Motor neuron (in vitro differentiated cells): Measurements from ENCODE around the gene CA10. TPM values are rescaled to one million over a fixed set of nuclear protein-coding genes. Genes with fewer than 3 reads are reported as not detected.

Source experiments
- ATAC-seq, 8 experiments: fragments of 200-7000 bp; cut with Tn5 transposase; replicated peaks in 6 of 8; 2 replicates each; pipeline ENCODE4 v1.8.0; 2021; ENCODE audit warnings: mild to moderate bottlenecking in 8 of 8, moderate library complexity in 8 of 8
- H3K27ac ChIP-seq, 2 donors: fragments of 250-450 bp; sonication (Bioruptor Pico); 2 replicates each; pipeline ENCODE4 v1.9.0; 2021; ENCODE audit warnings: antibody characterized with exemption in 2 of 2, mild to moderate bottlenecking in 2 of 2, moderate library complexity in 1 of 2
- H3K4me1 ChIP-seq, 2 donors: fragments of 250-450 bp; sonication (Bioruptor Pico); replicated peaks in 1 of 2; 2 replicates each; pipeline ENCODE4 v1.6.1; 2021; ENCODE audit warnings: antibody characterized with exemption in 2 of 2, mild to moderate bottlenecking in 2 of 2, moderate library complexity in 1 of 2
- H3K4me3 ChIP-seq, 5 donors: fragments of 250-450 bp; sonication (Bioruptor Pico); 2 replicates each; pipeline ENCODE4 v1.9.0; 2021; ENCODE audit warnings: antibody characterized with exemption in 5 of 5, mild to moderate bottlenecking in 5 of 5, moderate library complexity in 4 of 5
- WGBS, 10 experiments: fragments of 450-650 bp; shearing (Covaris generic); methylation state at CpG; one replicate each; pipeline ENCODE4 v1.0.0; 2022; 5-methylcytosine and 5-hydroxymethylcytosine counted together
- in situ Hi-C, 9 experiments: fragments of 400-800 bp; cut with MboI; loops; one replicate each; pipeline ENCODE4 v1.15.0; 2021; ENCODE audit warnings: low sequenced_read_pairs in 9 of 9, low pct_unique_long_range_greater_than_20kb in 2 of 9; ENCODE audit not compliant: unreplicated experiment in 9 of 9
- total RNA-seq, 8 experiments: library from RNA; unstranded; fragments of 300-600 nt; gene quantifications; 2 replicates each; pipeline versions ENCODE4 v1.2.3 to v1.2.4, GENCODE V29; 2022

The CA10 gene
- total RNA-seq, 8 experiments from 2014 or later = 0.21 to 14.4 (median 1.8) TPM

DNA sequence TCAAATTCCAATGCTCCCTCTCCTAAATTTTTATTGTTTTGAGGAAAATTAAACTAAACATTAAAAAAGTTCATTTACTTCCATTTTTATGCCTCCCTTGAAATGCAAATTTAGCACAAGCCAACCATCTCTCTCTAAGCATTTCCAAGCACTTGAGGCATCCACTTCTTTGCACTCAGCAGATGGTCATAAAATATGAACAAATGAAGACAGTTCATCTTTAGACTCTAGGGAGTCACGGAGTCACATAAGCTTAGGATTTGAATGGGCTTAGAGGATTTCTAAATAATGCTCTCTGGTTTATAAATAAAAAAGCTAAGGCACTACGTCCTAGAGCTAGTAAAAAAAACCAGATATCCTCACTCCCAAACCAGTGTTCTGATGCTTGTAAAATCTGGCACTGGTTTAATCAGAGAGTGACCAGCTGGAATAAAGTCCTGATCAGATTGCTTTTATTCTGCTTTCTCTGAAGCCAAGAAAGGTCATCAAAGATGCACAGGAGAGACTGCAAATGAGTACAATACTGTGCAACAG is 204.2 kb downstream of the CA10 start:
- H3K4me1 ChIP-seq = peaks cover 2 to 26% of the 10 kb centered on the region in 2 donors
- in situ Hi-C loops = loop anchor here in 1 of 9 experiments (25.0 kb wide), 1 partner anchor 108 kb away; no protein-coding TSS in a partner anchor
- WGBS, 10 experiments = 0 to 50% (median 7%) methylated on average over 1 to 2 of the region's 2 CpGs; no CpG with 5 or more reads in 2 of the 10 experiments

GRCh38 chr17:51951741-51952140 is 206.8 kb downstream of the CA10 start:
- in situ Hi-C loops = loop anchor here in 1 of 9 experiments (25.0 kb wide), 1 partner anchor 111 kb away; no protein-coding TSS in a partner anchor
- ATAC-seq = no peak
- WGBS, 10 experiments = 0 to 60% (median 0%) methylated on average over 1 to 2 of the region's 2 CpGs; no CpG with 5 or more reads in 2 of the 10 experiments
- H3K4me1 ChIP-seq = peaks cover 2 to 8% of the 10 kb centered on the region in 2 donors
- H3K4me3 ChIP-seq = no peak overlapping the region
- H3K27ac ChIP-seq = no peak overlapping the region

More for the DNA sequence above, 204.2 kb downstream of the CA10 start:
- ATAC-seq = no peak
- Histone ChIP-seq H3K27ac (no peak overlapping the region), H3K4me3 (no peak overlapping the region)

DNA sequence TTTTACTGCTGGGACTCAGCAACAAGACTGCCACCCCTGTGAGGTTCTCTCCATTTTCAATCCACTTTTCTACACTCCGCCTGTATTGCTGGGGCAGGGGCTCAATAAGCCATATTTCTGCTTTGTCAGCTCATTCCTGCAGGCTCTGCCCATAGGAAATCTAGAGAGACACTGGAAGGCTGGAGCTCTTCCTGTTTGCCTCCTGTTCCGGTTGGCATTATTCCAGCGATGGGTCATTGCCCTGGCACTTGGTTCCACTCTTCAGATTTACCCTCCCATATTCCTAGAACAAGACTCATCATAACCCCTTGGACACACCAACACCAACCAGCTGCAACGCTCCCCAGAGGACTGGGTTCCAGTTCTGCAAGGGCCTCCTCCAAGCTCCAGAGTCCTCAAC is 210.4 kb downstream of the CA10 start:
- 0 to 100% (median 75%) methylated on average over 1 to 4 of the region's 4 CpGs; no CpG with 5 or more reads in 3 of the 10 experiments for WGBS, 10 experiments
- in situ Hi-C loops = no loop called here

GRCh38 chr17:51947160-51947735 is 211.3 kb downstream of the CA10 start:
- in situ Hi-C loops = no loop called here
- no peak overlapping the region for H3K27ac ChIP-seq
- 0 to 100% (median 68%) methylated on average over 1 to 3 of the region's 3 CpGs; no CpG with 5 or more reads in 2 of the 10 experiments for WGBS, 10 experiments
- H3K4me3 ChIP-seq = no peak overlapping the region
- ATAC-seq = no peak
- H3K4me1 ChIP-seq = no peaks in the 10 kb centered on the region

More for the DNA sequence above, 210.4 kb downstream of the CA10 start:
- ATAC-seq = no peak
- H3K4me3 ChIP-seq = no peak overlapping the region
- no peaks in the 10 kb centered on the region for H3K4me1 ChIP-seq
- H3K27ac ChIP-seq = no peak overlapping the region

DNA sequence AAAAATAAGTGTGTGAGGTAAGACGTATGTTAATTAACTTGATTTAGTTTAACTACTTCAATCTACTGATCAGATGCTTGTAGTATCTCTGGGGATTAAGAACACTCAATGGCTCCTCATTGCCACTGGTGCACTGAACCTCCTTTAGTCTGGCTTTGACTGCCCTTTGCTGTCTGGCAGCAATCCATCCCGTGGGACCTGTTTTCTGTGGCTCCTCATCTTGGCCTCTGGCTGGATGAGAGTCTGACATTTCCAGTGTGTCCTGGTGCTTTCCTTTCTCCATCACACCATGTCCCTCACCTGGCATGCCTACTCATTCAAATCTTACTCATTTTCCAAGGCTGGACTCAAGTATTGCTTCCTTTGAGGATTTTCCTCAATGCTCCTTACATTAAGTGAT is 212.2 kb downstream of the CA10 start:
- in situ Hi-C loops = no loop called here
- WGBS, 10 experiments = 4 to 89% (median 71%) methylated on average over 1 to 2 of the region's 2 CpGs; no CpG with 5 or more reads in 3 of the 10 experiments
- ATAC-seq = no peak
- H3K4me3 ChIP-seq = no peak overlapping the region
- H3K27ac ChIP-seq = no peak overlapping the region
- H3K4me1 ChIP-seq = no peaks in the 10 kb centered on the region

DNA sequence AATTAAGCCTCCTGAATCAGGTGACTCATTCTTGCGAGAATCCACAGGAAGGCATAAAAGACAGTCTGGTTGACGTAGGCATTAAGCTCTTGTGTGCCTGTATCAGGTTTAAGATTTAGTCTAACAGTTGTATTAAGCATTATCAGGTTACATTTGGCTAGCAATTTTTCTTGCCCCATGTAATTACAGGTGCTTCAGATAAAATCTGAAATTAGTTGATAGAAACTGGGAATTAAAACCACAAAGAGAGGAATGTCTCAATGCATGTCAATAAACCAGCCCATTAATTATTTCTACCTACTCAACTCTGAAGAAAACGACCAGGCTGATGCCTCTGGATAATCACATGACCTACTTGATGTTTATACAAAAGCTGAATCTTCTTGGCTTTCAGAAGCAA is 217.2 kb downstream of the CA10 start:
- H3K27ac ChIP-seq = no peak overlapping the region
- in situ Hi-C loops = no loop called here
- WGBS, 10 experiments = 0 to 78% (median 46%) methylated on average over 1 to 3 of the region's 3 CpGs
- peaks cover 0 to 22% of the 10 kb centered on the region in 2 donors for H3K4me1 ChIP-seq
- H3K4me3 ChIP-seq = no peak overlapping the region
- no peak for ATAC-seq

DNA sequence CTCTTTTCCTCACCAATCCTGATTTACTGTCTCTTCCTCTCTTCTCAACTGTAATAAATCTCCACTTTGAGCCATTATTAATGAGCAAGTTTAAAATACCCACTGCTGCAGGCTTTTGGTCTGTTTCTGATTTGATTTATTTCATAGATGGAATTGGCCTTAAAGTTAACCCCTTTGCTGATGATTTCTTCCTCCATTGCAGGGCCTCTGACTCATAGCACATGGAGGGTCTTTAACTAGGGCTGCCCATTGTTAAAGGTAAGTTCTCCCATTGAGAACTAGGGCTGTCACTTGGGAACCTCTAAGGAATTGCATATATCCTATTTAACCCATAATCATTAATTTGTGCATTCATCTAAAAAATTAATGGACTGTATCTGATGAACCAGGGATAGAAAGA is 221.2 kb downstream of the CA10 start:
- Histone ChIP-seq H3K4me1 (peaks cover 0 to 24% of the 10 kb centered on the region in 2 donors), H3K4me3 (no peak overlapping the region), H3K27ac (no peak overlapping the region)
- in situ Hi-C loops = no loop called here
- ATAC-seq = peak in 4 of 8 experiments; percentile 12 to 72 (median 54)

- WGBS, 10 experiments = 2 to 90% (median 46%) methylated on average over 1 to 3 of the region's 3 CpGs; no CpG with 5 or more reads in 2 of the 10 experiments
- Histone ChIP-seq H3K4me3 (no peak overlapping the region), H3K27ac (no peak overlapping the region), H3K4me1 (peaks cover 0 to 24% of the 10 kb centered on the region in 2 donors)
- ATAC-seq = no peak
- in situ Hi-C loops = no loop called here
Measured at GRCh38 chr17:51935477-51935876, 223.0 kb downstream of the CA10 start.

DNA sequence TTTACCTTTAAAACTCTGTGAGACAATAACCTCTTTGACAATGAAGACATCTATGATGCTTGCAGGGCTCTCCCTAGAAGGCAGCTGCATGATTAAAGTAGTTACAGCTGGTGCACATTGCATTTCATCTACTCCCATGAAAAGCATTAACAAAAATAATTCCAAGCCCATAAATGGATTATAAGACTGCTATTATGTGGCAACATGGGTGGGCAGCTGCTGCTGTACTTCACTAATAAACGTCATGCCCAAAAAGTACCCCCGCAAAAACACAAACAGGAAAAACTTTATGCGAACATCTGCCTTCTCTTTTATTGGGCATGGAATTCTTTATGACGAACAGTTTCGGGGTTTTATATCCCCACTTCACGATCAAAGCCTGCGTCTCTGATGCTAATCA is 224.9 kb downstream of the CA10 start:
- H3K27ac ChIP-seq = no peak overlapping the region
- 9 to 100% (median 78%) methylated on average over 2 to 7 of the region's 7 CpGs; no CpG with 5 or more reads in 3 of the 10 experiments for WGBS, 10 experiments
- peaks cover 0 to 21% of the 10 kb centered on the region in 2 donors for H3K4me1 ChIP-seq
- ATAC-seq = no peak
- no peak overlapping the region for H3K4me3 ChIP-seq
- in situ Hi-C loops = no loop called here

DNA sequence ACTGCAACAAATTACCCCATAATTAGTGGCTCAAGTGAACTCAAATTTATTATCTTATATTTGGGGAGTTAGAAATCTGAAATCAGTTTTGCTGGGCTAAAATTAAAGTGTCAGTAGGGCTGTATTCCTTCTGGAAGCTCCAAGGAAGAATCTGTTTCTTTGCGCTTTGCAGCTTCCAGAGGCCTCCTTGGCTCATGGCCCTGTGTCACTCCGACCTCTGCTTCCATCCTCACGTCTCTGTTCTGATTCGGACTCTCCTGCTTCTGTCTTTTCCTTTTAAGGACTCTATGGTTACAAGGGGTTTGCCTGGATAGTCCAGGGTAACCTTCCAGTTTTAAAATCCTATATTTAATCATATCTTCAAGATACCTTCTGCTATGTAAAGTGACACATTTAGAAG is 232.1 kb downstream of the CA10 start:
- ATAC-seq = no peak
- H3K4me3 ChIP-seq = no peak overlapping the region
- no peak overlapping the region for H3K27ac ChIP-seq
- no peaks in the 10 kb centered on the region for H3K4me1 ChIP-seq
- in situ Hi-C loops = no loop called here
- WGBS, 10 experiments = 8 to 81% (median 50%) methylated on average over 1 to 4 of the region's 4 CpGs; no CpG with 5 or more reads in 3 of the 10 experiments

DNA sequence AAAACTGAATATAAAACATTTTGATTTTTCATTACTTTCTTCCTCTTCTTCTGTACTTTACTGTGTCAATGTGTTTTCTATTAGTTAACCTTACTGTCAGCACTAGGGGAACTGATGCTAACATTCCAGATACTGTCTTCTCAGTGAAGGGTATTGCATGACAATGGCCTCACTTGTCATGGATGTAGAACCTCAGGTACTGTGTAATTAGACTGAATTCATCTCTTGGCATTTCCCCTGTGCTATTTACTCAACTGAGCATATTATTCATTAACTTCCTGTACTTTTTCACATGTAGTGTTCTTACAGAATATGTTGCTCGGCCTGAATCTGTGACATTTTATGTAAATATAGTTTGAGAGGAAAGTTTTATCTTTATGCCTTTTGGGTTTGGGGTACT is 237.0 kb downstream of the CA10 start:
- Histone ChIP-seq H3K27ac (no peak overlapping the region), H3K4me3 (no peak overlapping the region), H3K4me1 (no peaks in the 10 kb centered on the region)
- in situ Hi-C loops = no loop called here
- ATAC-seq = no peak
- WGBS, 10 experiments = 0 to 60% (median 38%) methylated on average over 1 of the region's 1 CpG; no CpG with 5 or more reads in 2 of the 10 experiments

- no peak overlapping the region for H3K4me3 ChIP-seq
- peaks cover 0 to 32% of the 10 kb centered on the region in 2 donors for H3K4me1 ChIP-seq
- no peak for ATAC-seq
- in situ Hi-C loops = no loop called here
- no peak overlapping the region for H3K27ac ChIP-seq
Measured at GRCh38 chr17:51914577-51914976, 243.9 kb downstream of the CA10 start.

- no peak overlapping the region for H3K4me3 ChIP-seq
- WGBS, 10 experiments = 10 to 92% (median 67%) methylated on average over 1 to 4 of the region's 4 CpGs; no CpG with 5 or more reads in 1 of the 10 experiments
Measured at GRCh38 chr17:51913491-51914205, 244.9 kb downstream of the CA10 start.

More at GRCh38 chr17:51913491-51914205, 244.9 kb downstream of the CA10 start:
- H3K27ac ChIP-seq = no peak overlapping the region
- in situ Hi-C loops = no loop called here
- peaks cover 0 to 32% of the 10 kb centered on the region in 2 donors for H3K4me1 ChIP-seq
- ATAC-seq = peak in 1 of 8 experiments; percentile 64
